Measurements from ENCODE around the gene PI4KA.
"Not testable (repeated sequence)": the region's sequence is repeated elsewhere in the genome, so short reads cannot be mapped to it uniquely, and the experiment has no call there.

Gene PI4KA

DNA sequence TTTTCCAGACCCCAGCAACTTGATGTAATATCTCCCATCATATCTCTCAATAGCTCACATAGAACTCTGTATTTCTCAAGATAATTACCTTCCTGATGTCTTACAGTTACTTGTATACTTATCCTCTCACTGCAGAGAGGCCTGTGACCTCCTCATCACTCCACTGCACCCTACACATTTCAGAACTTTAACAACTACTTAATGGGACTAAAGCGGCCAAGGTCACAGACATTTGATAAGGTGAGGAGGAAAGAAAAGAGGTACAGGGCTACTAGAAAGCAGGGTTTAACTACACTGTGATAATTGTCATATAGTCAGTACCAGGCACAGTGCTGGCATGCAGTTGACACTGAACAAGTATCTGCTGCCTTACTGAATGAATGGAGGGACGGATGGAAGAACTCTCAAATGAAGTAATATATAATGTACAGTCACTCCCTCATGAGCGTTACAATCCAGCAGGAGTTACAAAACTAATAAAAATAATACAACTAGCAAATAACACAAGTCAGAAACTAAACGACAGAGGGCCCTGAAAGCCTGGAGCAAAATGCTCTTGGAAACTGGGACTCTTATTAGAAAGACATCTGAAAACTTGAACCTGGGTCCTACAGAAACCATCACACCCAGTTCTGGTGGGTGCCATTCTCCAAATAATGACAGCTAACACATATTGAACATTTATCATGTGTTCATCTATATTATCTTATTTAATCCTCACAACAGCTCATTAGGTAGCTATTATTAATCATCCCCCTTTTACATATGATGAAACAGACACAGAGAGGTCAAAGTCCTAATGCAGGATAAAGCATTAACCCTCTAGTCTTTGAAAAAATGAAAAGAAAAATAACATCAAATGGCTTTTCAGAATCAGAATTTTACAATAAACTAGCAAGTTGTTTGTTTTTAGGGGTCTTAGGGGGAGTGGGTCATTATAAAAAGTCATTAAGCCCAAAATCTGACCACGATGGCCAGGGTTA, 14.3 kb downstream of the PI4KA start:
- no peak for DNase-seq

DNA sequence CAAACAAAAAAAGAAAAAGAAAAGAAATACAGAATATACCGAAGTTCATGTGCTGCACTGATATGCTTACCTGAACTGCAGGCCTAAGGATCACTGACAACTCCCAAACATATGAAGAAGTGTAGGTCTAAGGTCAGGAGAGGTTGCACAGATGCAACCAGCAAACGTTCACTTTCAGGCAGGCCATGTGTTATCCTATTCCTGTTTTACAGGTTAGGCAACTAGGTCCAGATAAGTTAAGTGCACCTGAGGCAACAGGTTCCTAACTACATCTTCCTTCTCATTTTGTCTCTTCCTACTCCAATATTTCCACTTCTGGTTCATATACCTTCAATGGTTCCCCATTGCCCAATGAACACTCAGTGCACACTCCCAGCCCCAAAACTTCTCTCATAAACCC, 15.1 kb downstream of the PI4KA start:
- DNase-seq, result no peak

DNA sequence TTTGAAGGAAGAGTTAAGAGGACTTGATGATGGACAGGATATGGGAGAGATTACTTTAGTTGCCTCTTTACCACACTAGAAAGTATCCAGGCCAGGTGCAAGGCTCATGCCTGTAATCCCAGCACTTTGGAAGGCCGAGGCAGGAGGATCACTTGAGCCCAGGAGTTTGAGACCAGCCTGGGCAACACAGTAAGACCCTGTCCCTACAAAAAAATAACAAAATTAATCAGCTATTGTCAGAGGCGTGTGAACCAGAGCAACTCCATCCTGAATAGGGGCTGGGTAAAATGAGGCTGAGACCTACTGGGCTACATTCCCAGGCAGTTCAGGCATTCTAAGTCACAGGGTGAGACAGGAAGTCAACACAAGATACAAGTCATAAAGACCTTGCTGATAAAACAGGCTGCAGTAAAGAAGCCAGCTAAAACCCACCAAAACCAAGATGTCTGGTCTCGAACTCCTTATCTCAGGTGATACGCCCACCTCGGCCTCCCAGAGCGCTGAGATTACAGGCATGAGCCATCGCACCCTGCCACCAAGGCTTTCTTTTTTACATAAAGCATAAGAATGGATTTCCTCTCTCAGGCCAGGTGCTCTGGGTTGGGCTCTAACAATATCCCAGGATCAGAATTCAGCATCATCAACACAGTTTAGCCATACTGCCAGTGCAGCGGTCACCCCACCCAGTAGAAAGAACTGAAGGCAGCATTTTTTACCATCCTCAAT, 17.8 kb downstream of the PI4KA start:
- no peak for DNase-seq

DNA sequence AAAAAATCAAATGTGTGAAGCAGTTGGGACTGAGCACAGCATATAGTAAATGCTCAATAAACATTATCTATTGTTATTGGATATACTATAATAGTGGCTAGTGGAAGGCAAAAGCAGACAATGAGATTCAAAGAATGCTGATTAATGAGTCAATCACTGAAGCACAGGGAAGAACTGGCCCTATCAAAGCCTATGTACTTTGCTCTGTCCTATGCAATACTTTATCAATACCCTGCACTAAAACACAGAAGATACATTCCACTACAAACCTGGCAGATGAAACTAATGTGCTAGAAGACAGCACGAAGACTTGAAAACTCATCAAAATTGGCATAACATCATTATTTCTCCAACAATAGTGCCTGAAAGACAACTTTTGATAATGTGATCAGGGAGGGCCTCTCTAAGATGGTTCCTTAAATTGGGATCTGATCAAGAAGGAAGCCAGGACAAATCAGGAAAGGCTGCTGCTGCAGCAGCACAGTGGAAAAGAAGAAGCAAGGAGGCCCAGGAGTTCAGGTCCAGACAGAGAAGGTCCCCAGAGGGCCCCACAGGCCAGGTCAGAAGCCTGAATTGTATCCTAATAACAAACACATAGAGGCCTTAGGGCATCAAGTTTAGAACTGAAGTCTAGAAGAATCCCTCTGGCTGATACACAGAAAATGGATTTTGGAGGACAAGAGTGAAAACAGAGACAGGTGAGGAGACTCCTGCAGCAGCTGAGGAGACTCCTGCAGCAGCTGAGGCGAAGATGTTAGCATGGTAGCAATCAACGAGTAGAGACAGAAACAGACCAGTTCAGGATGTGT, 18.6 kb downstream of the PI4KA start:
- no peak for DNase-seq

DNA sequence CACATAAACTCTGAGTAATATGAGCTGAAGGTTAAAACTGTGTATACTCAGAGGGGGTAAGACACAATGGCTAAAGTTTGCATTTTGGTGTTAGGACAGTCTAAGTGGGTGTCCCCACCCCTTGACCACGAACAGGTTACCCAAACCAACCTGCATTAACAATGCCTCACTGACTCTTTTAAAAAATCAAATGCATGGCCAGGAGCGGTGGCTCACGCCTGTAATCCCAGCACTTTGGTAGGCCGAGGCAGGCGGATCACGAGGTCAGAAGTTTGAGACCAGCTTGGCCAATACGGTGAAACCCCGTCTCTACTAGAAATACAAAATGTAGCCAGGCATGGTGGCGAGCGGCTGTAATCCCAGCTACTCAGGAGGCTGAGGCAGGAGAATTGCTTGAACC, 19.3 kb downstream of the PI4KA start:
- DNase-seq, result not testable (repeated sequence)

DNA sequence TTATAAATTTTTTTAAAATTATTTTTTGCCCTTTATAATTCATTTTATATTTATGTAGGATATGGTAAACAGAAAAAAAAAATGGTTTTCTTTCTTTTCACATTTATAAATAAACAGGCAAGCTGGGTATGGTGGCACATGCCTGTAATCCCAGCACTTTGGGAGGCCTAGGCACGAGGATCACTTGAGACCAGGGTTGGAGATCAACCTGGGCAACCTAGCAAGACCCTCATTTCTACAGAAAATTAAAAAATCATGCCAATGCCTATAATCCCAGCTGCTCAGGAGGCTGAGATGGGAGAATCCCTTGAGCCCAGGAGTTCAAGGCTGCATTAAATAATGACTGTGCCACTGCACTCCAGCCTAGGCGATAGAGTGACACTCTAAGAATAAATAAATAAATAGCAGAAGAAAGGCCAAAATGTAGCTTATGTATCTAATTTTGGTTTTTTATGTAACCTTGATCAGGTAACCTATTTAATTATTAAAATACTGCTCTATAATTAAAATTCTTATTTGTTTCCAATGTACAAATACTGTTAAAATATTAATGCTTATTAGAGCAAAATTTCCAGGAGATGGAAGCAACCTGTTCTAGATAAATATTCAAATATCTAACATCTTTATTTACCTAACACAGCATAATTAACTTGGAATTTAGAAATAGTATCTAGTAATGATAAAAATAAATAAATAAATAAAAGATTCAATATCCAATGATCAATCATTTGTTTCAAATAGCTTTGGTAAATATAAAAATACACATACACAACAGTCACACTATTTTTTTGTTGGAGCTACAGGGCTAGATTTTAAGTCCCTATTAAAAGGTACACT, 21.4 kb downstream of the PI4KA start:
- DNase-seq, result no peak

DNA sequence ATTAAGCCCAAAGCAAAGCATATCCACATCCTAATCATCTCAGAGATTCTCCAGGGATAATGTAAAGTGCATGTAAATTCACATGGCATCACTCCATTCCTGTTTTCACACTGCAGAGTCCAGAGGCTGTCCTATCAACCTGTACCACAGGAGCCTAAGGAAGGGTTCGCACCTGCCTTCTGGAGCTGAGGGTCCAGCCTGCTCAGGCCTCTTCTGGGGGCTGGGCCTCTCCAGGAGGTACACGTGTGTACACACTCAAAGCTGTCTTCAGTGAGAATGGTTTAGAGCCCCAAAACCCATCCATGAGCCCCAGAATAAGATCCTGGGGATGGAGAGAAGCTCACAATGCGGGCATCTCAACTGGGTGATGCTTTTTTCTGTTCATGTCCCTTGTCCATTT, 23.9 kb downstream of the PI4KA start:
- DNase-seq, result no peak

DNA sequence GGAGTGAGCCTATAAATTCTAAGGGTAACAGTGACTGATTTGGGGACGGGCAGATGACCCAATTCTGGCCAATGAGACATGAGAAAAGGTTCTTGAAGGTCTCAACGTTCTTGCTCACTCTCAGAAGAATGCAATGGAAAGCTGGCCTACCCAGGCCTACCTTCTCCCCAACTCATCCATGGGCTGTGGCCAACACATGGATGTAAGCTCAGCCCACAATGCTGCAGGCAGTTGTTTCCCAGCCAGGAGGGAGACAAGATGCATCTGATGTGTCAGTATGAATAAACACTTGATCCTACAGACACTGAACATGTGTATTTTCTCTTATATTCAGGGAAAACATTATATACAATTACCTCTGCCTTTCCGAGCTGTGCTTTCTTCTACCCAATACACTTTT, 24.4 kb downstream of the PI4KA start:
- DNase-seq, result no peak

DNA sequence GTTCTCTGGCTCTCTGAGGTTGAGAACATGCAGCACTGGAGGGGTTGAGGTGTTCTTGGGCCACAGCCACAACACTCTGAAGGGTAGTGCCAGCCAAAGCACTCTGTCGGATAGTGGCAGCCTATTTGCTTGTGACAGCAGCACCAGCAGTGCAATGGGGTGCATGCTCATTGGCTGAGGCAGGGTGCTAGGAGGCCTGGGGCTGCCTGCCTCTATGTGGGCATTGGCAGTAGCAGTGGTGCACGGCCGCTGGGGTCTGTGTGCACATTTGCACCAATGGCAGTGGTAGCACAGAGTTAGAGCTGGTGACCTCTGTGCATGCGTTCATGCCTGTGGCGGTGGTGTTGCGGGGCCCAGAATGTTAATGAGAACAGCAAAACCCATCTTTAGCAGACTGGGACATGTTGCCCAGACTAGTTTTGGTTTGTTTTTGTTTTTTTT, 25.4 kb downstream of the PI4KA start:
- no peak for DNase-seq

DNA sequence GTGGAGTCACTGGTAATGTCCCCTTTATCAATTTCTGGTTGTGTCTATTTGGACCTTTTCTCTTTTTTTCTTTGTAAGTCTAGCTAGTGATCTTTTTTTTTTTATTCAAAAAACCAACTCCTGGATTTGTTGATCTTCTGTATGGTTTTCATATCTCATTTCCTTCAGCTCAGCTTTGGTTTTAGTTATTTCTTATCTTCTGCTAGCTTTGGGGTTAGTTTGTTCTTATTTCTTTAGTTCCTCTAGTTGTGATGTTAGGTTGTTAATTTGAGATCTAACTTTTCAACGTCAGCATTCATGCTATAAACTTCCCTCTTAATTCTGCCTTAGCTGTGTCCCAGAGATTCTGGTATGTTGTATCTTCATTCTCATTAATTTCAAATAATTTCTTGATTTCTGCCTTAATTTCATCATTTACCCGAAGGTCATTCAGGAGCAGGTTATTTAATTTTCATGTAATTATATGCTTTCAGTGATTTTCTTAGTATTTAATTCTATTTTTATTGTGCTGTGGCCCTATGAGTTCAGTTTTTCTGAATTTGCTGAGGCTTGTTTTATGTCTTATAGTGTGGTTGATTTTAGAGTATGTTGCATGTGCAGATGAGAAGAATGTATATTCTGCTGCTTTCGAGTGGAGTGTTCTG, 29.0 kb downstream of the PI4KA start:
- no peak for DNase-seq

DNA sequence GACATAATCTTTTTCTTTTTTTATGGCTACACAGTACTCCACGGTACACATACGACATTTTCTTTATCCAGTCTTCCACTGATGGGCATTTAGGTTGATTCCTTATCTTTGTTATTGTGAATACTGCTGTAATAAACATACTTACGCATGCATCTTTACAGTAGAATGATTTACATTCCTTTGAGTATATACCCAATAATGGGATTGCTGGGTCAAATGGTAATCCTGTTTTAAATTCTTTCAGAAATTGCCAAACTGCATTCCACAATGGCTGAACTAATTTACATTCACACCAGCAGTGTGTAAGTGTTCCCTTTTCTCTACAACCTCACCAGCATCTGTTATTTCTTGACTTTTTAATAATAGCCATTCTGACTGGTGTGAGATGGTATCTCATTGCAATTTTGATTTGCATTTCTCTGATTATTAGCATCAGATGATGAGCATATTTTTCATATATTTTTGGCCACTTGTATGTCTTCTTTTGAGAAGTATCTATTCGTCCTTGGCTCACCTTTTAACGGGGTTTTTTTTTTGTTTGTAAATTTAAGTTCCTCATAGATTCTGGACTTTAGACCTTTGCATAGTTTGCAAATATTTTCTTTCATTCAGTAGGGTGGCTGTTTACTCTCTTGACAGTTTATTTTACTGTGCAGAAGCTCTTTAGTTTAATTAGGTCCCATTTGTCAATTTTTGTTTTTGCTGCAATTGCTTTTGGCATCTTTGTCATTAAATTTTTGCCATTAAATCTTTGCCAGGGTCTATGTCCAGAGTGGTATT, 32.0 kb downstream of the PI4KA start:
- not testable (repeated sequence) for DNase-seq

DNA sequence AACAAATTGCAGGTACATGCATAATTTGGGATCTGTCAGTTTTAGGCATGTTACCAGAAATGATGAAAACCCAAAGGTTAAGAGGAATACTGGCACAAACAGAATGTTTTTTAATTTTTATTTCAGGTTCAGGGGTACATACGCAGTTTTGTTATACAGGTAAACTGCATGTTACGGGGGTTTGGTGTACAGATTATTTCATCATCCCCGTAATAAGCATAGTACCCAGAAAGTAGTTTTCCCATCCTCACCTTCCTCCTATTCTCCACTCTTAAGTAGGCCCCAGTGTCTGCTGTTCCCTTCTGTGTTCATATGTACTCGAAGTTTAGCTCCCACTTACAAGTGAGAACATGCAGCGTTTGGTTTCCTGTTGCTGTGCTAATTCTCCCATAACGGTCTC, 33.0 kb downstream of the PI4KA start:
- DNase-seq, result no peak

DNA sequence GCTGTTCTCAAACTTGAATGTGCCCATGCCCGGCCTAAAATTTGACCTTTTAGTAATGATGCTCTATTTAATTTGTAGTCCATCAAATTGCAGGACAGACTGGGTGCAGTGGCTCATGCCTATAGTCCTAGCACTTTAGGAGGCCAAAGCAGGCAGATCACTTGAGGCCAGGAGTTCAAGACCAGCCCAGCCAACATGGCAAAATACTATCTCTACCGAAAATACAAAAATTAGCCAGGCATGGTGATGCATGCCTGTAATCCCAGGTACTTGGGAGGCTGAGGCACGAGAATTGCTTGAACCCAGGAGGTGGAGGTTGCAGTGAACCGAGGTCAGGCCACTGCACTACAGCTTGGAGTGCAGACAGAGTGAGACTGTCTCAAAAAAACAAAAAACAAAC, 33.4 kb downstream of the PI4KA start:
- not testable (repeated sequence) for DNase-seq

DNA sequence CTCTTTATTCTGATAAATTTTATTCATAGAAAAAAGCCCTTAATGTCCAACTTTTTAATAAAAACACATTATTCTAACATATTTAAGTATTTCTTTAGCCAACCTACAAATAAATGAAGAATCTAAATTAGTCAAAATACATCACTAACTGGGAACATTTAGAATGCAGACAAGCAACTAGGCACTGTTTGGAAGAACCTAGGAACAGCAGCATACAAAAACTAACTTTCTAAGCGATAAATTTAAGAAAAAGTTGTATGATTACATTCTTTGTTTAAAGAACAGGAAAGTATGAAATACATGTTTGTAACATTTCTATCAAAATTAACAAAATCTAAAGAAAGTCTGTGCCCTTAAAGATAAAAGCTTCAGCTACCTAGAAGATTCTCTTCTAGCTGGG, 35.3 kb downstream of the PI4KA start:
- DNase-seq, result no peak

DNA sequence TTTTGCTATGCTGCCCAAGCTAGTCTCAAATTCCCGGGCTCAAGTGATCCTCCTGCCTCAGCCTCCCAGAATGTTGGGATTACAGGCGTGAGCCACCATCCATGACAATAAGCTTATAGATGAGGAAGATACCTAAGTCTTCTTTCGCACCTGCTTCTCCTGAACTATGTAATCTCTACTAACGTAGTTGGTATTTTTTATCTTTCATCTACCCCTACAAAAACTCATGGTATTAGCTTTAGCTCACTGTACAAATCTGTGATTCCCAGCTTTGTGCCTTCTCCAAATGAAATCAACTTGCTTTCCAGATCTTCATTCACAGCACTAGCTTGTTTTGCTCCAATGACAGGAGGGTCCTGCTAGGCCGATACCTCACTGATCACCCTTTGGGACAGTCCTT, 36.4 kb downstream of the PI4KA start:
- DNase-seq, result no peak

DNA sequence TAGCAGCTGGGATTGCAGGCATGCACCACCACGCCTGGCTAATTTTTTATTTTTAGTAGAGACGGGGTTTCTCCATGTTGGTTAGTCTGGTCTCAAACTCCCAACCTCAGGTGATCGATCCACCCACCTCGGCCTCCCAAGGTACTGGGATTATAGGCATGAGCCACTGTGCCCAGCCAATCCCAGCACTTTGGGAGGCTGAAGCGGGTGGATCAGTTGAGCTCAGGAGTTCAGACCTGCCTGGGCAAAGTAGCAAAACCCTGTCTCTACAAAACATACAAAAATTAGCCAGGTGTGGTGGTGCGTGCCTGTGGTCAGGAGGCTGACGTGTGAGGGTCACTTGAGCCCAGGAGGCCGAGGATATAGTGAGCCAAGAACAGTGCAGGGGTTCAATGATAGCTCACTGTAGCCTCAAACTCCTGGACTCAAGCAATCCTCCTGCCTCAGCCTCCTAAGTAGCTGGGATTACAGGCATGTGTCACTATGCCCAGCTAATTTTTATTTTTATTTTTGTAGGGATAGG, 36.8 kb downstream of the PI4KA start:
- not testable (repeated sequence) for DNase-seq

DNA sequence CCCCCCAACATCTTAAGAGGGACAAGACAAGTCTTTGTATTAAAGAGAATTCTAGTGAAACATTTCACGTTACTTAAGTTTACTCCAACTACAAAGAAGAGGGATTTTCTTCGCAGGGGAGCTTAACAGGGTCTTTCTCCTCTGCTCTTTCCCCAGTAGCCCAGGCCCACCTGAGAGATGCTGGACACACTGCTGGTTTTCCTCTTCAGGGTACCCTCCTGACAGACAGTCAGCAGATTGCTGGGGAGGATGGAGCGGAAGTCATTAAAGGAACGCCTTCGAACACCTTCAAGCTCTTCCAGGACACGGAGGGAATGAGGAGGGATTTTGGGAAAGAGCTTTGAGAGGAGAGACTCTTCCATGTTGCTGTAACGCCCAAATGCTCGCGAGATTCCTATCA, 39.1 kb downstream of the PI4KA start:
- no peak for DNase-seq

DNA sequence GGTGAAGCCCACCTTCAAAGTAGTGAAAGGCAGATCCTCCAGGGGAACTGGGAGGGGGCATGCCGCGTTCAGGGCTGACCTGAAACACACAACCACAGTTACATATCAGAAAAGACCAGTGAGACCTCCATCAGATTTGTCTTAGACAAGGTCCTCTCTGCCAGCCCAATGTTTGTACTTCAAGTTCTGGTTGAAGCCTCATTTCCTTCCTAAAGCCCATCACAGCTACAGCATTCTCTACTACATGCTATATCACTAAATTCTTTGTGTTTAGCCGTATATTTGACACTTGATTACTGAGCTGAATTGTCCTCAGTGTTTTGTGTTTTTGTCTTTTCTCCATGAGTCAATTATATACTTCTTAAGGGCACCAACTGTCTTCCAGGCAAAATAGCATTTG, 40.1 kb downstream of the PI4KA start:
- DNase-seq, result no peak

DNA sequence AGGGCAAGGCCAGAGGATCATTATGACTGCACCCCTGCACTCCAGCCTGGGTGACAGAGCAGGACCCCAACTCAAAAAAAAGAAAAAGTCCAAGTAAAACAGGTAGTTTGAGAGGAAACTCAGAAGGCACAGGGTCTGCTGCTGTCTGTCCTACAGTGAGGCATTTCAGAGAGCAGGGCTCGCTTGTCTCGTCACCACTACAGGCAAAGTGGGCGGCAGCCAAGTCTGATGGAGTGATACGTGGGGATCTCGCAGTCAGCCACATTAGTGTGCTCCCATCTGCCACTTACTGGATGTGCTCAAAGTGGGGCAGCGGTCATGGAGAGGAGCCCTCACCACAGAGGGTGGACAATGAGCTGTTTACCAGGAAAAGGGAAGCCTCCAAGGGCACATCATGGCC, 42.1 kb downstream of the PI4KA start:
- DNase-seq, result no peak

DNA sequence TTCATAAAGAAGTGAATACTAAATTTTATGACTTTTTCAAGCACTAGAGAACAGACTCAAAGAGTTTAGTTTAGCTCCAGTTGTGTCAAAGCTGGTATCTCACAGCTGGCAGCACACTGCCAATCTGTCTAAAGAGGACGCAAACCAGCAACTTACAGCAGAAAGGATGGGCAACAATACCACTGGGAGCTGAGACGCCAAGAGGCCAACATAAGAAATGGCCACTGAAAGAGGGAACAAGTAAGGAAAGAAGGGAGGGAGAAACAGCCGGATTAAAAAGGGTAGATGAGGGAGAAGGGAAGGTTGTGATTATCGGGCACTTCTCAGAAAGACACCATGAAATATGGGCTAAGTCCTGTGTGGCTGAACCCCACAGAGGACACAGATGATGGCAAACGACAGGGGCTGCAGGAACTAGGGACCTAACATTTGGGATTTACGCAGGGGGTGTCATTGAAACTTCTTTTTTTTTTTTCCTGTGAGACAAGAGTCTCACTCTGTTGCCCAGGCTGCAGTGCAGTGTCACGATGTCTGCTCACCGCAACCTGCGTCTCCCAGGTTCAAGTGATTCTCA, 43.0 kb downstream of the PI4KA start:
- no peak for DNase-seq
